ENCODE results near the gene HTR6.

Gene HTR6

DNA sequence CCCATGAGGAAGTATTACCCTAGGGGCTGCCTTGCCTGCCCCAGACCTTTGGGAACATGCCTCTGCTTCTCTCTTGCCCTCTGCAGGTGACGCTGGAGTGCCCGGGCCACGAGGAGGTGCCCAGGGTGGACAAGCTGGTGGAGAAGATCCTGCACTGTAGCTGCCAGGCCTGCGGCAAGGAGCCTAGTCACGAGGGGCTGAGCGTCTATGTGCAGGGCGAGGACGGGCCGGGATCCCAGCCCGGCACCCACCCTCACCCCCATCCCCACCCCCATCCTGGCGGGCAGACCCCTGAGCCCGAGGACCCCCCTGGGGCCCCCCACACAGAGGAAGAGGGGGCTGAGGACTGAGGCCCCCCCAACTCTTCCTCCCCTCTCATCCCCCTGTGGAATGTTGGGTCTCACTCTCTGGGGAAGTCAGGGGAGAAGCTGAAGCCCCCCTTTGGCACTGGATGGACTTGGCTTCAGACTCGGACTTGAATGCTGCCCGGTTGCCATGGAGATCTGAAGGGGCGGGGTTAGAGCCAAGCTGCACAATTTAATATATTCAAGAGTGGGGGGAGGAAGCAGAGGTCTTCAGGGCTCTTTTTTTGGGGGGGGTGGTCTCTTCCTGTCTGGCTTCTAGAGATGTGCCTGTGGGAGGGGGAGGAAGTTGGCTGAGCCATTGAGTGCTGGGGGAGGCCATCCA is 7.8 kb upstream of the HTR6 start:
- Mint-ChIP-seq H3K4me1 (ENCODE audit: low read depth) (peaks cover 11% of the 10 kb centered on the region), H3K27ac (no peak overlapping the region), H3K9me3 (no peaks in the 10 kb centered on the region), H3K27me3 (ENCODE audit: low read depth) (peaks cover 8% of the 10 kb centered on the region), H3K4me3 (no peak overlapping the region), H3K36me3 (ENCODE audit: low read depth) (peaks cover 2% of the 10 kb centered on the region)

DNA sequence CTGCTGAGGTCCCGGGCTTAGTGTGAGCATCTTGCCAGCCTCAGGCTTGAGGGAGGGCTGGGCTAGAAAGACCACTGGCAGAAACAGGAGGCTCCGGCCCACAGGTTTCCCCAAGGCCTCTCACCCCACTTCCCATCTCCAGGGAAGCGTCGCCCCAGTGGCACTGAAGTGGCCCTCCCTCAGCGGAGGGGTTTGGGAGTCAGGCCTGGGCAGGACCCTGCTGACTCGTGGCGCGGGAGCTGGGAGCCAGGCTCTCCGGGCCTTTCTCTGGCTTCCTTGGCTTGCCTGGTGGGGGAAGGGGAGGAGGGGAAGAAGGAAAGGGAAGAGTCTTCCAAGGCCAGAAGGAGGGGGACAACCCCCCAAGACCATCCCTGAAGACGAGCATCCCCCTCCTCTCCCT is 7.2 kb upstream of the HTR6 start:
- no peak overlapping the region for H3K27ac Mint-ChIP-seq

DNA sequence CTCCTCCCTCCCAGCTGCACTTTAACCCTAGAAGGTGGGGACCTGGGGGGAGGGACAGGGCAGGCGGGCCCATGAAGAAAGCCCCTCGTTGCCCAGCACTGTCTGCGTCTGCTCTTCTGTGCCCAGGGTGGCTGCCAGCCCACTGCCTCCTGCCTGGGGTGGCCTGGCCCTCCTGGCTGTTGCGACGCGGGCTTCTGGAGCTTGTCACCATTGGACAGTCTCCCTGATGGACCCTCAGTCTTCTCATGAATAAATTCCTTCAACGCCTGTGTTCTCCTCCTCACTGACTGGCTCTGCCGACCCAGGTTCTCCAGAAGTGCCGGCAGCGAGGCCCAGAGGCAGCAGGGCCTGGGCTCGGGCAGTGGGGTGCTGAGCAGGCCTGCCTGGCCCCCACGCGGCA is 6.5 kb upstream of the HTR6 start:
- Mint-ChIP-seq H3K36me3 (ENCODE audit: low read depth) (peaks cover 2% of the 10 kb centered on the region), H3K27me3 (ENCODE audit: low read depth) (peaks cover 18% of the 10 kb centered on the region), H3K9me3 (no peaks in the 10 kb centered on the region), H3K27ac (no peak overlapping the region), H3K4me1 (ENCODE audit: low read depth) (peaks cover 11% of the 10 kb centered on the region), H3K4me3 (no peak overlapping the region)

More for the DNA sequence above, 7.2 kb upstream of the HTR6 start:
- no peak overlapping the region for H3K4me3 Mint-ChIP-seq
- peaks cover 11% of the 10 kb centered on the region for H3K4me1 Mint-ChIP-seq (ENCODE audit: low read depth)
- H3K36me3 Mint-ChIP-seq (ENCODE audit: low read depth), result peaks cover 2% of the 10 kb centered on the region
- H3K27me3 Mint-ChIP-seq (ENCODE audit: low read depth), result peaks cover 11% of the 10 kb centered on the region
- H3K9me3 Mint-ChIP-seq, result no peaks in the 10 kb centered on the region

DNA sequence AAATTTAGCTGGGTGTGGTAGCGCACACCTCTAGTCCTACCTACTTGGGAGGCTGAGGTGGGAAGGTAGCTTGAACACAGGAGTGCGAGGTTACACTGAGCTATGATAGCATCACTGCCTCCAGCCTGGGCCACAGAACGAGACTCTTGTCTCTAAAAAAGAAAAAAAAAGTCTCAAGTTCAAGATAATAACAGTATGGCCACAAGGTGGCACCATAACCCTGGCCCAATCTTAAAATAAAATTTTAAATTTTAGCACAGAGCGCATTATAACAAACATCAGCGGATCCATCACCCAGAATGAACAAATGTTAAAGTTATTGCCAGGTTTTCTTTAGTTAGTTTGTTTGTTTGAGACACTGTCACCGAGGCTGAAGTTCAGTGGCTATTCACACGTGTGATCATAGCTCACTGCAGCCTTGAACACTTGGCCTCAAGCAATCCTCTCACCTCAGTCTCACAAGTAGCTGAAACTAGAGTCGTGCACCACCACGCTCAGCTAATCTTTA is 2.9 kb upstream of the HTR6 start:
- peaks cover 8% of the 10 kb centered on the region for H3K4me1 Mint-ChIP-seq (ENCODE audit: low read depth)
- H3K27me3 Mint-ChIP-seq (ENCODE audit: low read depth), result peaks cover 46% of the 10 kb centered on the region
- H3K36me3 Mint-ChIP-seq (ENCODE audit: low read depth), result peaks cover 2% of the 10 kb centered on the region
- H3K9me3 Mint-ChIP-seq, result no peaks in the 10 kb centered on the region
- H3K4me3 Mint-ChIP-seq, result no peak overlapping the region
- H3K27ac Mint-ChIP-seq, result no peak overlapping the region

DNA sequence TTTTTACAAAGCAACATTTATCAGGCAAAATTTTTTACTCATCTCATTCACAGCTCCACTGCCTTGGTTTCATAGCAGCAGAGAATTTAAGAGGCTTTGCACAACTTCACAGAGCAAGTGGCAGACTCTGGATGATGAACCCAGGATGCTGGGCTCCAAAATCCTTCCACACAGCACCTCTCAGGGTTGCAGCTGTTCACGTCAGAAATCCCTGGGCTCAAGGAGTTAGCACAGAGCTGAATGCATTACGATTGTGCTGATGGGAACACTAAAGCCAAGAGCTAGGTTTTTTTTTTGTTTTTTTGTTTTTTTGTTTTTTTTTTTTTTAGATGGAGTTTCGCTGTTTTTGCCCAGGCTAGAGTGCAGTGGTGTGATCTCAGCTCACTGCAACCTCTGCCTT is 2.4 kb upstream of the HTR6 start:
- Mint-ChIP-seq H3K4me1 (ENCODE audit: low read depth) (peaks cover 8% of the 10 kb centered on the region), H3K36me3 (ENCODE audit: low read depth) (peaks cover 2% of the 10 kb centered on the region), H3K27me3 (ENCODE audit: low read depth) (peaks cover 51% of the 10 kb centered on the region), H3K9me3 (no peaks in the 10 kb centered on the region), H3K4me3 (no peak overlapping the region), H3K27ac (no peak overlapping the region)

DNA sequence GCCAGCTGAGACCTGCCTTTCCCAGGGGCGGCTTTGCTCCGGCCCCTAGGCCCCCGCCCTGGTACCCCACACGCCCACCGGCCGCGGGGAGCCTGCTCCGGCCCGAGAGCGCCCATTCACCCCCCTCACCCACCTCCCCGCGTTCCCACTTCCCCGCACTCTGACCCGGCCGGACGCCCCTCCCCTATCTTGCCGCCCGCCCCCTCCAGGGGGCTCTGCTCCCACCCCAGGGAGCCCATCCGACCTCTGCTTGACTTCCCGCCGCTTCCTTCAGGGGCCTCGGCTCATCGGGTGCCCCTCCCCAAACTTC is 466 bp downstream of the HTR6 start:
- Mint-ChIP-seq H3K9me3 (no peaks in the 10 kb centered on the region), H3K4me3 (no peak overlapping the region), H3K27me3 (ENCODE audit: low read depth) (peaks cover 71% of the 10 kb centered on the region)

DNA sequence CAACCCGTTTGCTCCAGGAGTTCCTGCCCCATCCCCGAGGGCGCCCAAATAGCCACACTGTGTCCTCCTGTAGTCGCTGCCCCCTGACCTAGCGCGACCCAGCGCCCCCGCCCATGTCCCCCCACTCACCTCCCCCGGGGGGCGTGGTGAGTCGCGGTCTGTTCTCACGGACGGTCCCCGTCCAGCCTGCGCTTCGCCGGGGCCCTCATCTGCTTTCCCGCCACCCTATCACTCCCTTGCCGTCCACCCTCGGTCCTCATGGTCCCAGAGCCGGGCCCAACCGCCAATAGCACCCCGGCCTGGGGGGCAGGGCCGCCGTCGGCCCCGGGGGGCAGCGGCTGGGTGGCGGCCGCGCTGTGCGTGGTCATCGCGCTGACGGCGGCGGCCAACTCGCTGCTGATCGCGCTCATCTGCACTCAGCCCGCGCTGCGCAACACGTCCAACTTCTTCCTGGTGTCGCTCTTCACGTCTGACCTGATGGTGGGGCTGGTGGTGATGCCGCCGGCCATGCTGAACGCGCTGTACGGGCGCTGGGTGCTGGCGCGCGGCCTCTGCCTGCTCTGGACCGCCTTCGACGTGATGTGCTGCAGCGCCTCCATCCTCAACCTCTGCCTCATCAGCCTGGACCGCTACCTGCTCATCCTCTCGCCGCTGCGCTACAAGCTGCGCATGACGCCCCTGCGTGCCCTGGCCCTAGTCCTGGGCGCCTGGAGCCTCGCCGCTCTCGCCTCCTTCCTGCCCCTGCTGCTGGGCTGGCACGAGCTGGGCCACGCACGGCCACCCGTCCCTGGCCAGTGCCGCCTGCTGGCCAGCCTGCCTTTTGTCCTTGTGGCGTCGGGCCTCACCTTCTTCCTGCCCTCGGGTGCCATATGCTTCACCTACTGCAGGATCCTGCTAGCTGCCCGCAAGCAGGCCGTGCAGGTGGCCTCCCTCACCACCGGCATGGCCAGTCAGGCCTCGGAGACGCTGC is 1.1 kb downstream of the HTR6 start:
- Mint-ChIP-seq H3K36me3 (ENCODE audit: low read depth) (no peaks in the 10 kb centered on the region), H3K4me3 (peak overlapping the region; percentile 31), H3K4me1 (ENCODE audit: low read depth) (peaks cover 3% of the 10 kb centered on the region), H3K9me3 (no peaks in the 10 kb centered on the region), H3K27ac (no peak overlapping the region), H3K27me3 (ENCODE audit: low read depth) (peaks cover 73% of the 10 kb centered on the region)

More for the DNA sequence above, 466 bp downstream of the HTR6 start:
- H3K4me1 Mint-ChIP-seq (ENCODE audit: low read depth), result peaks cover 3% of the 10 kb centered on the region
- no peaks in the 10 kb centered on the region for H3K36me3 Mint-ChIP-seq (ENCODE audit: low read depth)
- no peak overlapping the region for H3K27ac Mint-ChIP-seq

DNA sequence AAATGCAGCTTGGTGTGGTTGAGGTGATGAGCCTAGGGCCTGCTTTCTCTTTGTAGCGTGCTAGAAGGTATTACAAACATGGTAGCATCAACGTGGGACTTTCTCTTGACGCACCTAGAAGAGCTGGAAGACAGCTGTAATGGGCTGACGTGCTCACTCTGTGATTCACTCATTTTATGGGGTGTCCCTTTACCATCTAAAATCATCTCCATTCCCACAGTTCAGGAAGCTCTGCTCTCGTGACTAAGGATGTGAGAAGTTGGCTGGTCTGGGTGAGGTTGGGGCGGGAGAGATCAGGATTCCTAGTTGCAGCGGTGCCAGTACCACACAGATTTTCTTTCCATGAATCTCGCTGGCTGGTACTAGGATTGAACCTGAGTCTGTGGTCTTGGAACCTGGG is 4.2 kb downstream of the HTR6 start:
- Mint-ChIP-seq H3K4me3 (no peak overlapping the region), H3K9me3 (no peaks in the 10 kb centered on the region), H3K4me1 (ENCODE audit: low read depth) (peaks cover 3% of the 10 kb centered on the region), H3K27ac (no peak overlapping the region), H3K27me3 (ENCODE audit: low read depth) (peaks cover 52% of the 10 kb centered on the region), H3K36me3 (ENCODE audit: low read depth) (no peaks in the 10 kb centered on the region)

DNA sequence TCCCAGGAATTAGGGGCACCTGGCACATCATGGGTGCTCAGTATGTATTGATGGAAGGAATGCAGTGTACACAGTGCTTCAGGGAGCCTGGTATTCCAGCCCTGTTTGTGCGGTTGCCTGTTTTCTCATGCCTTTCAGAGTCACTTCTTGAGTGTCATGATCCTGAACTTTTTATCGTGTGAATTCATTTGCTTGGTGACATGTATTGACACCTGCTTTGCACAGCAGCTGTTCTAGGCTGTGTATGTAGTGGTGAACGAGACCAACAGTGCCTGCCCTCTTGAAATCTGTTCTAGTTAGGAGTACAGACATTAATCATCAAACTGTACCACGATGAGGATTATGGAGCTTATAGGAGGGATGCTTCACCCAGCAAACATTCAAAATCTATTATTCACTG is 6.1 kb downstream of the HTR6 start:
- H3K36me3 Mint-ChIP-seq (ENCODE audit: low read depth), result no peaks in the 10 kb centered on the region
- H3K27ac Mint-ChIP-seq, result no peak overlapping the region
- no peak overlapping the region for H3K4me3 Mint-ChIP-seq
- no peaks in the 10 kb centered on the region for H3K9me3 Mint-ChIP-seq
- peaks cover 2% of the 10 kb centered on the region for H3K4me1 Mint-ChIP-seq (ENCODE audit: low read depth)
- H3K27me3 Mint-ChIP-seq (ENCODE audit: low read depth), result peaks cover 42% of the 10 kb centered on the region

DNA sequence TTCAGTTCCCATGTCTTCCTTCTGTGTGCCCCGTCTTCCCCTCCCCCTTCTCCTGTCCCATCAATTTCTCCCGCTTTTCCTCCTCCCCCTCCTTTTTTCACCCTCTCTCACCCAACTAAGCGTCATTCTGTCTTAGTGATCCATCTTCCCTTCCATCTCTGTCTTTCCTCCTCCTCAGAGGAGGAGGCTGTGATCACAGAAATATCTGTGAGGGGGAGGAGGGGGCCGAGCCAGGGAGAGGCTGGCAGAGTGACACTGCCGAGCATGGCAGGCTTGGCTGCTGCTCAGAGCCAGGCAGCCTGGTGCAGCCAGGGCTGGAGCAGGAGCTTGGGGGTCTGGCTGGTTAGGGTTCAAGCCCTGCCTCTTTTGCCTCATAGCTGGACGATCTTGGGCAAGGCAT is 7.6 kb downstream of the HTR6 start:
- H3K4me1 Mint-ChIP-seq (ENCODE audit: low read depth), result no peaks in the 10 kb centered on the region
- H3K9me3 Mint-ChIP-seq, result no peaks in the 10 kb centered on the region
- H3K27ac Mint-ChIP-seq, result no peak overlapping the region
- H3K36me3 Mint-ChIP-seq (ENCODE audit: low read depth), result no peaks in the 10 kb centered on the region
- H3K4me3 Mint-ChIP-seq, result no peak overlapping the region
- peaks cover 27% of the 10 kb centered on the region for H3K27me3 Mint-ChIP-seq (ENCODE audit: low read depth)

DNA sequence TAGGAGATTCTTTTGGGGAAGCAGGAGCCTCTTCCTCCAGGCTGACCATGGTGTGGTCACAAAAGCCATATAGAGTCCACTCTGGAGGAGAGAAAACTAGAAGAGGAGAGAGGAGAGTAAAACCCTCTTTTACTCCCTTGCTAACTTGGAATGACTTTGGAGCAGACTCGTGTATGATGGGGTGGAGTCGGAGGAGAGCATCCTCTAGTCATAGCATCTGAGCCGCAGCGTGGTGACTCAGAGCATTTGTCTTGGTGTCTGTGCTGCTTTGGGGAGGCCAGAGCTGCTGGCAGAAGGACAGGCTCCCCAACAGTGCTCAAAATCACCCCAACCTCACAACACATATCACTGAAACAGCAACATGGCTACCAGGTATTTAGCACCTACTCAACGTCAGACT is 11.1 kb downstream of the HTR6 start:
- Mint-ChIP-seq H3K27ac (no peak overlapping the region), H3K4me3 (no peak overlapping the region), H3K27me3 (ENCODE audit: low read depth) (no peaks in the 10 kb centered on the region), H3K4me1 (ENCODE audit: low read depth) (no peaks in the 10 kb centered on the region), H3K36me3 (ENCODE audit: low read depth) (no peaks in the 10 kb centered on the region), H3K9me3 (no peaks in the 10 kb centered on the region)

DNA sequence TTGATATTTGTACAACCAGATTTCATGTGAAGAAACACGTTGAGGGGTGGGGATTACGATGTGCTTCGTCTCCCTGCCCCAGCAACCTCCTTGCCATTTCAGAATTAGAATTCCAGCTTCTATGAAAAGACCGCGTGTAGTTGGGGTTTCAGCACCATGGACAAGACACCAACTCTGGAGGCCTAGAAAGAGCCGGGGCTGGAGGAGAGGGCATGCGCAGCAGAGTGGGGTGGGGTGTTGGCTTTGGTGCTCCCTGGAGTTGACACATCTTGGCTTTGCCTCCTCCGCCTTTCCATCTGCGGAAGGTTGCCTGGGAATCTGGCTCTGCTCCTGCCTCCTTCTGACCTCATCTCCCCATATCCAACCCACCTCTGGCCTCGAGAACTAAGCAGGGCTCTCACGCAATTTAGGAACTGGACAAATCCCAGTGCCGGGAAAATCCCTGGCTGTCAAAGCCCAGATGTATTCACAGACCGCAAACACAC is 11.8 kb downstream of the HTR6 start:
- Mint-ChIP-seq H3K9me3 (no peaks in the 10 kb centered on the region), H3K4me3 (no peak overlapping the region), H3K27ac (no peak overlapping the region), H3K36me3 (ENCODE audit: low read depth) (no peaks in the 10 kb centered on the region), H3K27me3 (ENCODE audit: low read depth) (no peaks in the 10 kb centered on the region), H3K4me1 (ENCODE audit: low read depth) (no peaks in the 10 kb centered on the region)

DNA sequence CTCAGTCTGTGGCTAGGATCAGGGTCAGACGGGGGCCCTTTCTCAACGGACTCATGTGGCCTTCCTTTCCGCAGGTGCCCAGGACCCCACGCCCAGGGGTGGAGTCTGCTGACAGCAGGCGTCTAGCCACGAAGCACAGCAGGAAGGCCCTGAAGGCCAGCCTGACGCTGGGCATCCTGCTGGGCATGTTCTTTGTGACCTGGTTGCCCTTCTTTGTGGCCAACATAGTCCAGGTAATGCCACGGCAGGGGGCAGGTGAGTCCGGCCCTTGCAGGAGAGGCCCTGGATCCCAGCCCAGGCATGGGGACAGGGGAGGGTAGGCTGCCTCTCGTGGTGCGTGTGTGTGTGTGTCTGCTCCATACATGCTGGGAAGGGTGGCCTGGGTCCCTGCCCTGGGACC is 13.8 kb downstream of the HTR6 start:
- Mint-ChIP-seq H3K9me3 (no peaks in the 10 kb centered on the region), H3K27ac (no peak overlapping the region), H3K4me3 (no peak overlapping the region), H3K4me1 (ENCODE audit: low read depth) (no peaks in the 10 kb centered on the region), H3K27me3 (ENCODE audit: low read depth) (no peaks in the 10 kb centered on the region), H3K36me3 (ENCODE audit: low read depth) (no peaks in the 10 kb centered on the region)

DNA sequence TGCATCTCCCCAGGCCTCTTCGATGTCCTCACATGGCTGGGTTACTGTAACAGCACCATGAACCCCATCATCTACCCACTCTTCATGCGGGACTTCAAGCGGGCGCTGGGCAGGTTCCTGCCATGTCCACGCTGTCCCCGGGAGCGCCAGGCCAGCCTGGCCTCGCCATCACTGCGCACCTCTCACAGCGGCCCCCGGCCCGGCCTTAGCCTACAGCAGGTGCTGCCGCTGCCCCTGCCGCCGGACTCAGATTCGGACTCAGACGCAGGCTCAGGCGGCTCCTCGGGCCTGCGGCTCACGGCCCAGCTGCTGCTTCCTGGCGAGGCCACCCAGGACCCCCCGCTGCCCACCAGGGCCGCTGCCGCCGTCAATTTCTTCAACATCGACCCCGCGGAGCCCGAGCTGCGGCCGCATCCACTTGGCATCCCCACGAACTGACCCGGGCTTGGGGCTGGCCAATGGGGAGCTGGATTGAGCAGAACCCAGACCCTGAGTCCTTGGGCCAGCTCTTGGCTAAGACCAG is 14.3 kb downstream of the HTR6 start:
- H3K27ac Mint-ChIP-seq, result no peak overlapping the region
- no peaks in the 10 kb centered on the region for H3K4me1 Mint-ChIP-seq (ENCODE audit: low read depth)
- no peaks in the 10 kb centered on the region for H3K9me3 Mint-ChIP-seq
- no peak overlapping the region for H3K4me3 Mint-ChIP-seq
- H3K27me3 Mint-ChIP-seq (ENCODE audit: low read depth), result no peaks in the 10 kb centered on the region
- H3K36me3 Mint-ChIP-seq (ENCODE audit: low read depth), result no peaks in the 10 kb centered on the region

DNA sequence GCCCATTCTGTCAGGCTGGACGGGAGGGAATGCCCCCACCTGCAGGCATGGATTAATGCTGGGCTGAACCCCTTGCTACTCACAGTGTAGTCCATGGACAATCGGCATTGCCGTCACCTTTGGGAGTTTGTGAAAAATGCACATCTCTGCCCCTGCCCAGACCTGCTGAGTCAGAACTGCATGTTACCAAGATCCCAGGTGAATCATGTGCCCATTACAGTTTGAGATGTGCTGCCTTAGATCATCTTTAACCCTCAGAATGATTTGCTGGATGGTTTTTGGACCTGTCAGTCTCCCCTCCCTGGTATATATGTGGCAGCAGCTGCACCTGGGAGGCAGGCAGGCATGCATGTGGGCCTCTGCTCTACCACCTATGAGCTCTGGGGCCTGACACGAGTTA is 15.0 kb downstream of the HTR6 start:
- Mint-ChIP-seq H3K4me3 (no peak overlapping the region), H3K27ac (no peak overlapping the region), H3K4me1 (ENCODE audit: low read depth) (no peaks in the 10 kb centered on the region), H3K9me3 (no peaks in the 10 kb centered on the region), H3K36me3 (ENCODE audit: low read depth) (no peaks in the 10 kb centered on the region), H3K27me3 (ENCODE audit: low read depth) (no peaks in the 10 kb centered on the region)

Measured in T-helper 1 cell treated with Interleukin-12 subunit alpha and Interleukin-12 subunit beta and Interleukin-4 antibody, amounts not matched to agents 30 μg/mL and 1 μg/mL, for 36 hours (primary cell).